Tibial nerve (tissue), 4 donors: ENCODE data around the gene BICRA. TPM values are rescaled to one million over a fixed set of nuclear protein-coding genes. Genes with fewer than 3 reads are reported as not detected.
A peak's percentile ranks its signal among the peaks of the same experiment; 100 is the strongest.

Experiments
- DNase-seq, 2 donors: peaks; one replicate each; pipeline ENCODE4 v3.0.0-alpha.2; 2019; ENCODE audit warnings: low spot score in 2 of 2
- H3K27ac ChIP-seq, 4 donors: fragments of 200-600 bp; sonication (generic) in 3 of 4; one replicate each; pipeline ENCODE4 v1.5.1; 2017 to 2019; ENCODE audit warnings: mild to moderate bottlenecking in 1 of 4
- H3K27me3 ChIP-seq, 2 donors: fragments of 200-600 bp; sonication (generic) in 1 of 2; one replicate each; pipeline versions ENCODE4 v1.5.1 to v1.6.0; 2017 to 2019
- H3K36me3 ChIP-seq, 3 donors: fragments of 200-600 bp; sonication (generic); one replicate each; pipeline ENCODE4 v1.5.1; 2018 to 2019
- H3K4me1 ChIP-seq, 4 donors: fragments of 200-600 bp; sonication (generic) in 3 of 4; one replicate each; pipeline ENCODE4 v1.5.1; 2017 to 2019
- H3K4me3 ChIP-seq, 4 donors: fragments of 200-600 bp; sonication (generic) in 3 of 4; one replicate each; pipeline ENCODE4 v1.5.1; 2017 to 2019; ENCODE audit warnings: mild to moderate bottlenecking in 1 of 4, moderate library complexity in 1 of 4
- H3K9me3 ChIP-seq, 4 donors: fragments of 200-600 bp; sonication (generic) in 3 of 4; one replicate each; pipeline ENCODE4 v1.5.1; 2017 to 2019
- CTCF ChIP-seq, 5 experiments: fragments of 200-600 bp in 3 of 5; fragments of 450-650 bp in 2 of 5; sonication (generic) in 3 of 5; IDR thresholded peaks; one replicate each; pipeline ENCODE4 v1.5.1; 2016 to 2019; ENCODE audit warnings: antibody characterized with exemption in 5 of 5, mild to moderate bottlenecking in 3 of 5, moderate library complexity in 2 of 5
- EP300 ChIP-seq, 2 donors: sonication (generic); formaldehyde crosslinking; IDR thresholded peaks; one replicate each; pipeline ENCODE4 v1.6.1; 2017; ENCODE audit warnings: antibody characterized with exemption in 2 of 2, mild to moderate bottlenecking in 1 of 2
- POLR2A ChIP-seq, 2 donors: fragments of 450-650 bp; IDR thresholded peaks; one replicate each; pipeline ENCODE4 v1.6.1; 2017; ENCODE audit warnings: antibody characterized with exemption in 2 of 2, mild to moderate bottlenecking in 2 of 2, moderate library complexity in 2 of 2
- WGBS, 2 donors: methylation state at CpG; one replicate each; pipeline ENCODE4 v1.1.5; 2018; 5-methylcytosine and 5-hydroxymethylcytosine counted together
- total RNA-seq, 4 donors: library from RNA; depleted of rRNA; stranded (reverse); fragments of >200 nt; gene quantifications; one replicate each; pipeline ENCODE4 v1.1.0, GENCODE V29; 2016

The BICRA gene
- total RNA-seq, 4 donors from 2014 or later, result 6.1 to 23.1 (median 9.8) TPM

DNA sequence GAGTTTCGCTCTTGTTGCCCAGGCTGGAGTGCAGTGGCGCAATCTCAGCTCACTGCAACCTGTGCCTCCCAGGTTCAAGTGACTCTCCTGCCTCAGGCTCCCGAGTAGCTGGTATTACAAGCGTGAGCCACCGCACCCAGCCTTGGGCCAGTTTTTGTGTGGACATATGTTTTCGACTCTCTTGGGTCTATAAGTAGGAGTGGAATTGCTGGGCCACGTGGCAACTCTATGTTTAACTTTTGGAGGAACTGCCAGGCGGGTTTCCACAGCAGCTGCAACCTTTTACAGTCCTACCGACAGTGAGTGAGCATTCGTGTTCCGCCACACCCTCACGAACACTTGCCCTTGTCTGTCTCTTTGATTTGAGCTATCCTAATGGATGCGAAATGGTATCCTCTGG is 44.9 kb downstream of the BICRA start:
- TF ChIP-seq EP300 (IDR thresholded peaks at IDR 0.05) (no peak), CTCF (IDR thresholded peaks at IDR 0.05) (no peak), POLR2A (IDR thresholded peaks at IDR 0.05) (no peak)
- WGBS, 2 donors, result 97 to 98% methylated on average over 13 of the region's 13 CpGs
- Histone ChIP-seq H3K4me3 (no peak overlapping the region), H3K4me1 (peaks cover 0 to 11% (median 6%) of the 10 kb centered on the region in 4 donors), H3K36me3 (peaks cover 0 to 23% (median 0%) of the 10 kb centered on the region in 3 donors), H3K27ac (no peak overlapping the region), H3K9me3 (no peaks in the 10 kb centered on the region), H3K27me3 (no peaks in the 10 kb centered on the region)
- no peak for DNase-seq

DNA sequence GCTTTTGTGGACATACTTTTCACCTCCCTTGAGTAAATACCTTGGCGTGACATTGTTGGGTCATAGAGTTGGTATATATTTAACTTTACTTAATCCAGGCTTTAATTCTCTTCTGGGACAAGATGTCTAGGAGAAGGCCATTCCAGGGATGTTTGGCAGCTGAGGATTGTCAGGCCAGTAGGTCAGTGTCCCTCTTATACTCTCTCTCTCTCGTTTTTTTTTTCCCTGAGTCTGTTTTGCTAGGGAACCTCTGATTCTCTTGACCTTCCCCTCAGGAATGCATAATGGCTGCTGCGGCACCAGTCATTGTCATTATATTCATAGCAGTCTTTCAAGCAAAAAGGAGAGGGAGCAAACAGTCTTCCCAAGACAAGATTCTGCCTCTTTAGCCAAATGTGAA is 48.8 kb downstream of the BICRA start:
- Histone ChIP-seq H3K27ac (peak overlapping the region; percentile 10 to 67 (median 54)), H3K36me3 (peaks cover 0 to 6% (median 0%) of the 10 kb centered on the region in 3 donors), H3K4me3 (no peak overlapping the region), H3K27me3 (no peaks in the 10 kb centered on the region), H3K9me3 (no peaks in the 10 kb centered on the region), H3K4me1 (peaks cover 0 to 45% (median 18%) of the 10 kb centered on the region in 4 donors)
- no peak for DNase-seq
- no peak for TF ChIP-seq CTCF (IDR thresholded peaks at IDR 0.05)
- no peak for TF ChIP-seq POLR2A (IDR thresholded peaks at IDR 0.05)
- no peak for TF ChIP-seq EP300 (IDR thresholded peaks at IDR 0.05)
- 77 to 82% methylated on average over 3 of the region's 3 CpGs for WGBS, 2 donors

DNA sequence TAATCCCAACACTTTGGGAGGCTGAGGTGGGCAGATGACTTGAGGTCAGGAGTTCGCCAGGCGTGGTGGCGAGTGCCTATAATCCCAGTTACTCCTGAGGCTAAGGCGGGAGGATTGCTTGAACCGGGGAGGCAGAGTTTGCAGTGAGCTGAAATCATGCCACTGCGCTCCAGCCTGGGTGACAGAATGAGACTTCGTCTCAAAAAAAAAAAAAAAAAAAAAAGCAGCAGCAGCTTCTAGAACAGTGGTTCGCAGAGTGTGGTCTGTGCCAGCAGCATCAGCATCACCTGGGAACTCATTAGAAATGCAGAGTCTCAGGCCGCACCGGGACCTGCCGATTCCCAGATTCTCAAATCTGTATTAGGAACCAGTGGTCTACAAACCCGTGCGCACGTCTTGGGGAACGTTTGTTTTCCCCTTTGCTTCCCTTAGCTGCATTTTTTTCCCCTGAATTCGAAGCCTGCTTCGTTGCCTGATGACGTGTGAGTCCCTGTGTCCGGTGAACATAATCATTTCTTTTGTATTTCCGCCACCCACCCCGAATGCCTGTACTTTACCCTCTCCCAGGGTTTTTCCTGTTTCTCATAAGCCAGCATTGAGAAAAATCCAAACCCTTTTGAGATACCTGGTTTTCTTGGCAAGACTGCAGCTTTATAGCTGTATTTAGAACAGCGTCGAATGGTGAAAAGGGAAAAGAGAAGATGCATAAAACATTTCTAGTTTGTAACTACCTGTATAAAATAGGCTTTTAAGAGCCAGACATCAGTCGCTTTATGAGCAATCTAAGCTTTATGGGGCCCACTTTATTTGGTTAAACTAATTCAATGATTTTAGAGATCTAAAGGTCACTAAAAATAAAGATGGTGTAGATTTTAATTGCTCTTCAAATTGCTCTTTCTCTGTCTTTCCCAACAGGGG is 49.8 kb downstream of the BICRA start:
- WGBS, 2 donors, result 46 to 53% methylated on average over 24 of the region's 24 CpGs

DNA sequence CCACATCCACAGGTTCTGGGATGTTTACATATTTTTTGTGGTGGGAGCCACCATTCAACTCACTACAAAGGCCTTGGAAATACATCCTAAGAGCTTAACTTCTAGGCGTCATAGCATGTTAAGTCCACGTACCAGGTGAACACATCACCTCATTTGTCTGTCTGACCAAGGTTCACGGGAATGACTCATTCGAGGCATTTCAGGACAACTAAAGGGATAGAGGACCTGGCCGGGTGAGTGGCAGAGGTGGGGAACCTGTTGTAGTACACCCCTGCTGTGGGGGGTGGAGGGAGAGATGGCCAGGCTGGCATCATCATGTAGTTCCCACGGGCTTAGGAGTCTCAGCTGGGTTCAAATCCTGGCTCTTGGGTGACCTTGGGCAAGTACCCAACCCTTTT is 51.5 kb downstream of the BICRA start:
- no peak overlapping the region for H3K4me3 ChIP-seq
- H3K27me3 ChIP-seq, result no peaks in the 10 kb centered on the region
- H3K4me1 ChIP-seq, result peaks cover 0 to 72% (median 39%) of the 10 kb centered on the region in 4 donors
- WGBS, 2 donors, result 91 to 94% methylated on average over 6 of the region's 6 CpGs
- H3K9me3 ChIP-seq, result no peaks in the 10 kb centered on the region
- no peak for DNase-seq
- no peaks in the 10 kb centered on the region for H3K36me3 ChIP-seq
- peak overlapping the region in 3 of 4 donors; percentile 24 to 96 (median 65) for H3K27ac ChIP-seq
- TF ChIP-seq EP300 (IDR thresholded peaks at IDR 0.05) (no peak), POLR2A (IDR thresholded peaks at IDR 0.05) (no peak), CTCF (IDR thresholded peaks at IDR 0.05) (no peak)

More for the DNA sequence above, 49.8 kb downstream of the BICRA start:
- no peaks in the 10 kb centered on the region for H3K9me3 ChIP-seq
- H3K4me3 ChIP-seq, result no peak overlapping the region
- TF ChIP-seq EP300 (IDR thresholded peaks at IDR 0.05) (peak in 1 of 2 donors; percentile 29), POLR2A (IDR thresholded peaks at IDR 0.05) (no peak)
- no peaks in the 10 kb centered on the region for H3K27me3 ChIP-seq
- H3K27ac ChIP-seq, result peak overlapping the region; percentile 10 to 67 (median 54)
- H3K4me1 ChIP-seq, result peaks cover 0 to 55% (median 27%) of the 10 kb centered on the region in 4 donors
- H3K36me3 ChIP-seq, result peaks cover 0 to 4% (median 0%) of the 10 kb centered on the region in 3 donors
- no peak for DNase-seq

DNA sequence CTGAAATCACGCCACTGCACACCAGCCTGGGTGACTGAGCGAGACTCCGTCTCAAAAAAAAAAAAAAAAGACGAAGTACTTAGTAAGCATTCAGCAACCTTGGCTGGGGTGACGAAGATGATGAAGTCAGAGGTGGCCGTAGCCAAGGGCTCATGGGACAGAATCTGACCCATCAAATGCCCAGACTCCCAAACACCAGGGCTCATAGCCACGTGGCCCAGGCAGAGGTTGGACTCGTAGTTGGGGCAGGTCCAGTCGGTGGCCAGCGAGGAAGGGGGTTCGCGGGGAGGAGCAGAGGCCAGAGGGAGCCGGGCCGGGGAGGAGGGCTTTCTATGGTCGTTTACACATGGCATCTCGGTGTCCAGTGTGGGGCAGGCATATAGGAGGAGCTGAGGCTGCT is 52.2 kb downstream of the BICRA start:
- DNase-seq, result no peak
- Histone ChIP-seq H3K4me3 (no peak overlapping the region), H3K27me3 (no peaks in the 10 kb centered on the region), H3K9me3 (no peaks in the 10 kb centered on the region), H3K36me3 (no peaks in the 10 kb centered on the region), H3K4me1 (peaks cover 0 to 79% (median 45%) of the 10 kb centered on the region in 4 donors), H3K27ac (peak overlapping the region in 3 of 4 donors; percentile 63 to 96 (median 90))
- 80 to 83% methylated on average over 16 of the region's 16 CpGs for WGBS, 2 donors
- TF ChIP-seq CTCF (IDR thresholded peaks at IDR 0.05), result no peak
- no peak for TF ChIP-seq EP300 (IDR thresholded peaks at IDR 0.05)
- no peak for TF ChIP-seq POLR2A (IDR thresholded peaks at IDR 0.05)
